Astrocyte (in vitro differentiated cells and primary cell): Measurements from ENCODE around the gene ZCCHC24. TPM values are rescaled to one million over a fixed set of nuclear protein-coding genes. Genes with fewer than 3 reads are reported as not detected.

Source experiments
- DNase-seq: peaks from one replicate; pipeline ENCODE4 v3.0.0-alpha.2; 2010; ENCODE audit warnings: low read depth
- FAIRE-seq: peaks from 2 replicates; lab custom pipeline; 2011; peaks lifted over from hg19 to GRCh38; lab: Jason Lieb, UNC
- H2AFZ ChIP-seq: 2 replicates; pipeline ENCODE4 v1.6.0; 2012; ENCODE audit warnings: low read depth, low read length, inconsistent platforms
- H3K27ac ChIP-seq: 2 replicates; pipeline ENCODE4 v1.5.1; 2011; ENCODE audit warnings: low read depth, low read length, inconsistent platforms
- H3K27me3 ChIP-seq: 2 replicates; pipeline ENCODE4 v1.6.0; 2011; ENCODE audit warnings: low read length, inconsistent platforms; ENCODE audit not compliant: insufficient read depth
- H3K36me3 ChIP-seq: 2 replicates; pipeline ENCODE4 v1.5.1; 2011; ENCODE audit warnings: low read length, inconsistent platforms; ENCODE audit not compliant: insufficient read depth
- H3K4me1 ChIP-seq: 2 replicates; pipeline ENCODE4 v1.5.1; 2011; ENCODE audit warnings: low read length, inconsistent platforms; ENCODE audit not compliant: insufficient read depth
- H3K4me2 ChIP-seq: 2 replicates; pipeline ENCODE4 v1.6.0; 2012; ENCODE audit warnings: low read length, inconsistent platforms
- H3K4me3 ChIP-seq: 2 replicates; pipeline ENCODE4 v1.5.1; 2011; ENCODE audit warnings: low read depth, mild to moderate bottlenecking, low read length, inconsistent platforms; ENCODE audit not compliant: insufficient read depth
- H3K79me2 ChIP-seq: 2 replicates; pipeline ENCODE4 v1.6.0; 2012; ENCODE audit warnings: mild to moderate bottlenecking, low read length, inconsistent platforms; ENCODE audit not compliant: insufficient read depth
- H3K9ac ChIP-seq: 2 replicates; pipeline ENCODE4 v1.6.0; 2012; ENCODE audit warnings: mild to moderate bottlenecking, low read length, inconsistent platforms
- H3K9me3 ChIP-seq: 2 replicates; pipeline ENCODE4 v1.5.1; 2012; ENCODE audit warnings: low read depth, mild to moderate bottlenecking, low read length, inconsistent platforms; ENCODE audit not compliant: insufficient read depth
- H4K20me1 ChIP-seq: 2 replicates; pipeline ENCODE4 v1.6.0; 2012; ENCODE audit warnings: low read length, inconsistent platforms; ENCODE audit not compliant: insufficient read depth
- H3K27ac Mint-ChIP-seq: one replicate; pipeline ENCODE4 v1.8.0; 2021; ENCODE audit warnings: mild to moderate bottlenecking, mixed read lengths; ENCODE audit not compliant: unreplicated experiment
- H3K27me3 Mint-ChIP-seq: one replicate; pipeline ENCODE4 v1.8.0; 2021; ENCODE audit warnings: low read depth, mixed read lengths; ENCODE audit not compliant: unreplicated experiment
- H3K36me3 Mint-ChIP-seq: one replicate; pipeline ENCODE4 v1.8.0; 2021; ENCODE audit warnings: low read depth, mixed read lengths; ENCODE audit not compliant: unreplicated experiment
- H3K4me1 Mint-ChIP-seq: one replicate; pipeline ENCODE4 v1.8.0; 2021; ENCODE audit warnings: low read depth, mixed read lengths; ENCODE audit not compliant: unreplicated experiment
- H3K4me3 Mint-ChIP-seq: one replicate; pipeline ENCODE4 v1.8.0; 2021; ENCODE audit warnings: mild to moderate bottlenecking, moderate library complexity, mixed read lengths; ENCODE audit not compliant: unreplicated experiment
- H3K9me3 Mint-ChIP-seq: one replicate; pipeline ENCODE4 v1.8.0; 2021; ENCODE audit warnings: mild to moderate bottlenecking, mixed read lengths; ENCODE audit not compliant: unreplicated experiment
- EZH2 ChIP-seq: IDR thresholded peaks from 2 replicates; pipeline ENCODE4 v1.6.1; 2012; ENCODE audit warnings: mild to moderate bottlenecking, low read length, inconsistent platforms; ENCODE audit not compliant: insufficient read depth
- total RNA-seq: library from RNA; stranded (reverse); gene quantifications from 2 replicates; pipeline ENCODE4 v1.2.1, GENCODE V29; 2021
- TF ChIP-seq, protein P1 (sequence below): IDR thresholded peaks from 2 replicates; pipeline ENCODE4 v1.5.1; 2011; ENCODE audit warnings: low read depth, mild to moderate bottlenecking, inconsistent platforms, low read length, moderate library complexity; ENCODE audit not compliant: insufficient read depth

ZCCHC24 gene
- total RNA-seq, 1 donor from 2014 or later = 21.4 TPM

- peak overlapping the region; percentile 74 for H2AFZ ChIP-seq
- peak overlapping the region; percentile 60 for H3K4me3 ChIP-seq
- FAIRE-seq = no peak
- H3K79me2 ChIP-seq = peaks cover 35% of the 10 kb centered on the region
- peaks cover 31% of the 10 kb centered on the region for H3K4me1 ChIP-seq
- H3K27me3 Mint-ChIP-seq = peaks cover 2% of the 10 kb centered on the region
- peak overlapping the region; percentile 85 for H3K27ac Mint-ChIP-seq
- H3K27me3 ChIP-seq = no peaks in the 10 kb centered on the region
- H3K9me3 ChIP-seq = no peaks in the 10 kb centered on the region
- H3K4me3 Mint-ChIP-seq = peak overlapping the region; percentile 84
- no peaks in the 10 kb centered on the region for H3K36me3 Mint-ChIP-seq
- H4K20me1 ChIP-seq = peaks cover 34% of the 10 kb centered on the region
- DNase-seq = no peak
- no peaks in the 10 kb centered on the region for H3K9me3 Mint-ChIP-seq
- H3K27ac ChIP-seq = peak overlapping the region; percentile 58
- TF ChIP-seq, protein P1, sequence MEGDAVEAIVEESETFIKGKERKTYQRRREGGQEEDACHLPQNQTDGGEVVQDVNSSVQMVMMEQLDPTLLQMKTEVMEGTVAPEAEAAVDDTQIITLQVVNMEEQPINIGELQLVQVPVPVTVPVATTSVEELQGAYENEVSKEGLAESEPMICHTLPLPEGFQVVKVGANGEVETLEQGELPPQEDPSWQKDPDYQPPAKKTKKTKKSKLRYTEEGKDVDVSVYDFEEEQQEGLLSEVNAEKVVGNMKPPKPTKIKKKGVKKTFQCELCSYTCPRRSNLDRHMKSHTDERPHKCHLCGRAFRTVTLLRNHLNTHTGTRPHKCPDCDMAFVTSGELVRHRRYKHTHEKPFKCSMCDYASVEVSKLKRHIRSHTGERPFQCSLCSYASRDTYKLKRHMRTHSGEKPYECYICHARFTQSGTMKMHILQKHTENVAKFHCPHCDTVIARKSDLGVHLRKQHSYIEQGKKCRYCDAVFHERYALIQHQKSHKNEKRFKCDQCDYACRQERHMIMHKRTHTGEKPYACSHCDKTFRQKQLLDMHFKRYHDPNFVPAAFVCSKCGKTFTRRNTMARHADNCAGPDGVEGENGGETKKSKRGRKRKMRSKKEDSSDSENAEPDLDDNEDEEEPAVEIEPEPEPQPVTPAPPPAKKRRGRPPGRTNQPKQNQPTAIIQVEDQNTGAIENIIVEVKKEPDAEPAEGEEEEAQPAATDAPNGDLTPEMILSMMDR = no peak
- no peak for TF ChIP-seq EZH2
- peak overlapping the region; percentile 82 for H3K9ac ChIP-seq
- peaks cover 26% of the 10 kb centered on the region for H3K4me1 Mint-ChIP-seq
- no peaks in the 10 kb centered on the region for H3K36me3 ChIP-seq
- H3K4me2 ChIP-seq = peak overlapping the region; percentile 98
These were observed 743 bp upstream of the ZCCHC24 start for GRCh38 chr10:79445977-79446757.

- peak overlapping the region; percentile 77 for H3K4me3 ChIP-seq
- Mint-ChIP-seq H3K4me1 (peaks cover 37% of the 10 kb centered on the region), H3K27ac (peak overlapping the region; percentile 88), H3K9me3 (no peaks in the 10 kb centered on the region), H3K36me3 (peaks cover 2% of the 10 kb centered on the region), H3K4me3 (peak overlapping the region; percentile 93), H3K27me3 (peaks cover under 1% of the 10 kb centered on the region)
- H3K27ac ChIP-seq = peak overlapping the region; percentile 64
- peaks cover 47% of the 10 kb centered on the region for H3K79me2 ChIP-seq
- FAIRE-seq (no peak), DNase-seq (no peak)
- H3K9ac ChIP-seq = peak overlapping the region; percentile 77
- H3K4me2 ChIP-seq = peak overlapping the region; percentile 98
- peaks cover 44% of the 10 kb centered on the region for H3K4me1 ChIP-seq
- H3K9me3 ChIP-seq = no peaks in the 10 kb centered on the region
- peak overlapping the region; percentile 19 for H2AFZ ChIP-seq
- no peaks in the 10 kb centered on the region for H3K36me3 ChIP-seq
- TF ChIP-seq EZH2 = no peak
- TF ChIP-seq, protein P1 = no peak
- H4K20me1 ChIP-seq = peaks cover 49% of the 10 kb centered on the region
- no peaks in the 10 kb centered on the region for H3K27me3 ChIP-seq
These were observed 965 bp downstream of the ZCCHC24 start for GRCh38 chr10:79444199-79445119.
